Liver (tissue), 9 donors: ENCODE data around the gene SGCD. TPM values are rescaled to one million over a fixed set of nuclear protein-coding genes. Genes with fewer than 3 reads are reported as not detected.

ENCODE experiments used
- DNase-seq: peaks from one replicate; pipeline ENCODE4 v3.0.0-alpha.2; 2017; ENCODE audit warnings: low spot score
- H3K27ac ChIP-seq, 2 donors: one replicate each; pipeline ENCODE4 v1.7.0; 2013; ENCODE audit warnings: inconsistent platforms in 2 of 2, low read length in 2 of 2, control low read depth in 1 of 2, low read depth in 1 of 2, mild to moderate bottlenecking in 1 of 2
- H3K27me3 ChIP-seq, 4 donors: one replicate each; pipeline versions ENCODE4 v1.6.1 to v1.7.0; 2013; ENCODE audit warnings: low read length in 3 of 4, inconsistent platforms in 1 of 4, mild to moderate bottlenecking in 1 of 4, moderate library complexity in 1 of 4; ENCODE audit not compliant: control insufficient read depth in 4 of 4, insufficient read depth in 4 of 4
- H3K36me3 ChIP-seq, 4 donors: one replicate each; pipeline versions ENCODE4 v1.6.1 to v1.7.0; 2013; ENCODE audit warnings: low read length in 3 of 4, mild to moderate bottlenecking in 3 of 4, low read depth in 1 of 4, moderate library complexity in 1 of 4; ENCODE audit not compliant: control insufficient read depth in 4 of 4, insufficient read depth in 3 of 4
- H3K4me1 ChIP-seq, 4 donors: one replicate each; pipeline versions ENCODE4 v1.6.1 to v1.7.0; 2013; ENCODE audit warnings: low read length in 3 of 4, mild to moderate bottlenecking in 3 of 4, moderate library complexity in 1 of 4; ENCODE audit not compliant: control insufficient read depth in 4 of 4, insufficient read depth in 4 of 4
- H3K4me3 ChIP-seq, 3 donors: one replicate each; pipeline versions ENCODE4 v1.6.1 to v1.7.0; 2013; ENCODE audit warnings: low read length in 3 of 3, control low read depth in 1 of 3, low read depth in 1 of 3, mild to moderate bottlenecking in 1 of 3
- H3K9ac ChIP-seq, 2 donors: one replicate each; pipeline ENCODE4 v1.7.0; 2013; ENCODE audit warnings: low read length in 2 of 2, mild to moderate bottlenecking in 2 of 2, moderate library complexity in 2 of 2, control low read depth in 1 of 2, low read depth in 1 of 2
- H3K9me3 ChIP-seq, 4 donors: one replicate each; pipeline versions ENCODE4 v1.6.1 to v1.7.0; 2013; ENCODE audit warnings: low read length in 3 of 4; ENCODE audit not compliant: control insufficient read depth in 4 of 4
- EGR1 ChIP-seq, 2 donors: IDR thresholded peaks; 2 replicates each; pipeline ENCODE4 v1.6.1; 2016 to 2018; ENCODE audit warnings: antibody characterized with exemption in 2 of 2, low read depth in 2 of 2
- FOXA1 ChIP-seq: IDR thresholded peaks from 2 replicates; pipeline ENCODE4 v1.6.1; 2016; ENCODE audit warnings: antibody characterized with exemption
- FOXA2 ChIP-seq: IDR thresholded peaks from 2 replicates; pipeline ENCODE4 v1.6.1; 2016; ENCODE audit warnings: antibody characterized with exemption
- GABPA ChIP-seq, 2 donors: IDR thresholded peaks in 1 of 2; conservative IDR thresholded peaks in 1 of 2; 2 replicates each; pipeline ENCODE4 v1.6.1; 2016; ENCODE audit warnings: antibody characterized with exemption in 2 of 2, mild to moderate bottlenecking in 1 of 2, moderate library complexity in 1 of 2
- HNF4A ChIP-seq, 2 donors: conservative IDR thresholded peaks; 2 replicates each; pipeline ENCODE4 v1.6.1; 2016; ENCODE audit warnings: antibody characterized with exemption in 2 of 2, mild to moderate bottlenecking in 2 of 2
- HNF4G ChIP-seq: IDR thresholded peaks from 2 replicates; pipeline ENCODE4 v1.6.1; 2016; ENCODE audit warnings: antibody characterized with exemption
- JUND ChIP-seq, 2 donors: IDR thresholded peaks; 2 replicates each; pipeline ENCODE4 v1.6.1; 2016; ENCODE audit warnings: antibody characterized with exemption in 2 of 2
- NR2F2 ChIP-seq: IDR thresholded peaks from 2 replicates; pipeline ENCODE4 v1.6.1; 2016; ENCODE audit warnings: antibody characterized with exemption
- RAD21 ChIP-seq, 2 donors: IDR thresholded peaks; 2 replicates each; pipeline ENCODE4 v1.6.1; 2016; ENCODE audit warnings: antibody characterized with exemption in 2 of 2, mild to moderate bottlenecking in 2 of 2
- RXRA ChIP-seq, 2 donors: IDR thresholded peaks; 2 replicates each; pipeline ENCODE4 v1.6.1; 2017 to 2018; ENCODE audit warnings: antibody characterized with exemption in 2 of 2, mild to moderate bottlenecking in 1 of 2
- SP1 ChIP-seq: IDR thresholded peaks from 2 replicates; pipeline ENCODE4 v1.6.1; 2018; ENCODE audit warnings: antibody characterized with exemption, mild to moderate bottlenecking
- TAF1 ChIP-seq: conservative IDR thresholded peaks from 2 replicates; pipeline ENCODE4 v1.6.1; 2016; ENCODE audit warnings: antibody characterized with exemption, mild to moderate bottlenecking
- YY1 ChIP-seq: IDR thresholded peaks from 2 replicates; pipeline ENCODE4 v1.6.1; 2016; ENCODE audit warnings: antibody characterized with exemption, mild to moderate bottlenecking
- WGBS: extraction: QIAGEN DNeasy Blood & Tissue Kit; methylation state at CpG from one replicate; pipeline ENCODE4 v1.1.7; 2013; 5-methylcytosine and 5-hydroxymethylcytosine counted together
- polyA plus RNA-seq, 2 donors: library from polyadenylated mRNA; stranded (reverse) in 1 of 2; unstranded in 1 of 2; fragments of 200-250 nt in 1 of 2; fragments of >200 nt in 1 of 2; fragmentation: Nextera tagmentation in 1 of 2; extraction: Ambion mirVana in 1 of 2; gene quantifications; one replicate each; pipeline versions ENCODE4 v1.2.1 to v1.2.3, GENCODE V29; 2013 to 2015
- total RNA-seq, 2 donors: library from RNA; depleted of rRNA; stranded (reverse); fragments of >200 nt; gene quantifications; one replicate each; pipeline ENCODE4 v1.2.3, GENCODE V29; 2014
- TF ChIP-seq, protein P1 (sequence below): IDR thresholded peaks from 2 replicates; pipeline ENCODE4 v1.6.1; 2016; ENCODE audit warnings: antibody characterized with exemption
- TF ChIP-seq, protein P2 (sequence below): IDR thresholded peaks from 2 replicates; pipeline ENCODE4 v1.6.1; 2016; ENCODE audit warnings: antibody characterized with exemption
- TF ChIP-seq, protein P3 (sequence below): fragments of 150-350 bp; IDR thresholded peaks from 2 replicates; pipeline ENCODE4 v1.5.1; 2017; ENCODE audit warnings: improper control_type of control experiment, low read depth, low read length; ENCODE audit not compliant: missing input control
- TF ChIP-seq, protein P4 (sequence below): IDR thresholded peaks from 2 replicates; pipeline ENCODE4 v1.6.1; 2016; ENCODE audit warnings: antibody characterized with exemption
- TF ChIP-seq, protein P5 (sequence below): IDR thresholded peaks from 2 replicates; pipeline ENCODE4 v1.6.1; 2016; ENCODE audit warnings: antibody characterized with exemption, mild to moderate bottlenecking
- donor health status: healthy.
- donor health status: healthy.
- donor health status: healthy.
- donor health status: healthy.
- donor health status: healthy.

Gene SGCD
- total and polyA plus RNA-seq, 4 donors = 0.35 to 1.7 (median 1.0) TPM

DNA sequence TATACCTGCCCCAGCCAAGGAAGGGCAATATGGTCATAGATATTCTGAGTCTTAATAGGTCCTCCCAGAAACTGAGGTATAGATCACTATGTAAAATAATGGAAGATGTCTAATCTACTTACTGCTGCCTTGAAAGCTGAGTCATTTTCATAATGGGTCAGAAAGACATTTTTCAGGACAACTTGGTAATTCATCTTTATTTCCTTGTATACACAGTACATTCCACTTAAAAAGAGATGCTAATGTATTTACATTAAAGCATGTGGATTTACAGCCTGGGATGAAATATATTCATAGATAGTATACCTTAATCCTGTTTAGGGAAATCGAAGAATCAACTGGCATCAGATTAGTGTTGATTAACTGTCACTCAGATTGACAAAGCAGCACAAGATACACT lies 304.0 kb downstream of the SGCD start:
- Histone ChIP-seq H3K27me3 (no peaks in the 10 kb centered on the region), H3K4me3 (no peak overlapping the region), H3K9ac (no peak overlapping the region), H3K9me3 (peaks cover 0 to under 1% (median 0%) of the 10 kb centered on the region in 4 donors), H3K36me3 (no peaks in the 10 kb centered on the region), H3K27ac (no peak overlapping the region), H3K4me1 (no peaks in the 10 kb centered on the region)
- TF ChIP-seq RAD21 (IDR thresholded peaks at IDR 0.05) = no peak
- TF ChIP-seq, protein P1, sequence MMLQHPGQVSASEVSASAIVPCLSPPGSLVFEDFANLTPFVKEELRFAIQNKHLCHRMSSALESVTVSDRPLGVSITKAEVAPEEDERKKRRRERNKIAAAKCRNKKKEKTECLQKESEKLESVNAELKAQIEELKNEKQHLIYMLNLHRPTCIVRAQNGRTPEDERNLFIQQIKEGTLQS = no peak
- TF ChIP-seq HNF4A (conservative IDR thresholded peaks at IDR 0.05) = no peak
- TF ChIP-seq, protein P2, sequence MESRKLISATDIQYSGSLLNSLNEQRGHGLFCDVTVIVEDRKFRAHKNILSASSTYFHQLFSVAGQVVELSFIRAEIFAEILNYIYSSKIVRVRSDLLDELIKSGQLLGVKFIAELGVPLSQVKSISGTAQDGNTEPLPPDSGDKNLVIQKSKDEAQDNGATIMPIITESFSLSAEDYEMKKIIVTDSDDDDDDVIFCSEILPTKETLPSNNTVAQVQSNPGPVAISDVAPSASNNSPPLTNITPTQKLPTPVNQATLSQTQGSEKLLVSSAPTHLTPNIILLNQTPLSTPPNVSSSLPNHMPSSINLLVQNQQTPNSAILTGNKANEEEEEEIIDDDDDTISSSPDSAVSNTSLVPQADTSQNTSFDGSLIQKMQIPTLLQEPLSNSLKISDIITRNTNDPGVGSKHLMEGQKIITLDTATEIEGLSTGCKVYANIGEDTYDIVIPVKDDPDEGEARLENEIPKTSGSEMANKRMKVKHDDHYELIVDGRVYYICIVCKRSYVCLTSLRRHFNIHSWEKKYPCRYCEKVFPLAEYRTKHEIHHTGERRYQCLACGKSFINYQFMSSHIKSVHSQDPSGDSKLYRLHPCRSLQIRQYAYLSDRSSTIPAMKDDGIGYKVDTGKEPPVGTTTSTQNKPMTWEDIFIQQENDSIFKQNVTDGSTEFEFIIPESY = no peak
- no peak for TF ChIP-seq FOXA2
- TF ChIP-seq, protein P3, sequence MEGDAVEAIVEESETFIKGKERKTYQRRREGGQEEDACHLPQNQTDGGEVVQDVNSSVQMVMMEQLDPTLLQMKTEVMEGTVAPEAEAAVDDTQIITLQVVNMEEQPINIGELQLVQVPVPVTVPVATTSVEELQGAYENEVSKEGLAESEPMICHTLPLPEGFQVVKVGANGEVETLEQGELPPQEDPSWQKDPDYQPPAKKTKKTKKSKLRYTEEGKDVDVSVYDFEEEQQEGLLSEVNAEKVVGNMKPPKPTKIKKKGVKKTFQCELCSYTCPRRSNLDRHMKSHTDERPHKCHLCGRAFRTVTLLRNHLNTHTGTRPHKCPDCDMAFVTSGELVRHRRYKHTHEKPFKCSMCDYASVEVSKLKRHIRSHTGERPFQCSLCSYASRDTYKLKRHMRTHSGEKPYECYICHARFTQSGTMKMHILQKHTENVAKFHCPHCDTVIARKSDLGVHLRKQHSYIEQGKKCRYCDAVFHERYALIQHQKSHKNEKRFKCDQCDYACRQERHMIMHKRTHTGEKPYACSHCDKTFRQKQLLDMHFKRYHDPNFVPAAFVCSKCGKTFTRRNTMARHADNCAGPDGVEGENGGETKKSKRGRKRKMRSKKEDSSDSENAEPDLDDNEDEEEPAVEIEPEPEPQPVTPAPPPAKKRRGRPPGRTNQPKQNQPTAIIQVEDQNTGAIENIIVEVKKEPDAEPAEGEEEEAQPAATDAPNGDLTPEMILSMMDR = no peak
- no peak for TF ChIP-seq FOXA1
- no peak for TF ChIP-seq RXRA (IDR thresholded peaks at IDR 0.05)
- TF ChIP-seq, protein P4, sequence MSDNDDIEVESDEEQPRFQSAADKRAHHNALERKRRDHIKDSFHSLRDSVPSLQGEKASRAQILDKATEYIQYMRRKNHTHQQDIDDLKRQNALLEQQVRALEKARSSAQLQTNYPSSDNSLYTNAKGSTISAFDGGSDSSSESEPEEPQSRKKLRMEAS = no peak
- TF ChIP-seq SP1 = no peak
- TF ChIP-seq EGR1 (IDR thresholded peaks at IDR 0.05; ENCODE audit: low read depth in 2 of 2) = no peak
- TF ChIP-seq GABPA (IDR thresholded peaks at IDR 0.05 in 1 of 2, conservative IDR thresholded peaks at IDR 0.05 in 1 of 2) = no peak
- 80% methylated on average over 1 of the region's 1 CpG for WGBS
- no peak for DNase-seq

DNA sequence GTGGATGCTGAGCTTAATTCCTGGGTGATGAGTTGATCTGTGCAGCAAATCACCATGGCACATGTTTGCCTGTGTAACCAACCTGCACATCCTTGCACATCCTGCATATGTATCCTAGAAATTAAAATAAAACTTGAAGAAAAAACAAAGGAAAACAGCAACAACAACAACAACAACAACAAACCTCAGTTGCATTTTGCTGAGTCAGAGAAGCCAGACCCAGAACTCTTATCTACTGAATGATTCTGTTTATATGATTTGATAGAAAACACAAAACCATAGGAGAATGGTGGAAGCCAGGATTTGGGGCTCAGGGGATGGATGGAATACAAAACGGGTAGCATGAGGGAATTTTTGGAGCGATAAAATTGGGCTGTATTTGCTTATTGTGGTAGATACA lies 307.3 kb downstream of the SGCD start:
- no peaks in the 10 kb centered on the region for H3K36me3 ChIP-seq
- H3K9ac ChIP-seq = no peak overlapping the region
- WGBS = 94% methylated on average over 2 of the region's 2 CpGs
- no peaks in the 10 kb centered on the region for H3K9me3 ChIP-seq
- TF ChIP-seq GABPA (IDR thresholded peaks at IDR 0.05 in 1 of 2, conservative IDR thresholded peaks at IDR 0.05 in 1 of 2) (no peak), YY1 (no peak), RXRA (IDR thresholded peaks at IDR 0.05) (no peak), FOXA2 (no peak), EGR1 (IDR thresholded peaks at IDR 0.05; ENCODE audit: low read depth in 2 of 2) (no peak), JUND (IDR thresholded peaks at IDR 0.05) (no peak), NR2F2 (no peak), TAF1 (no peak), FOXA1 (no peak), HNF4G (no peak), SP1 (no peak), RAD21 (IDR thresholded peaks at IDR 0.05) (no peak)
- TF ChIP-seq, protein P3 = no peak
- TF ChIP-seq, protein P4 = no peak
- TF ChIP-seq, protein P1 = no peak
- TF ChIP-seq, protein P2 = no peak
- TF ChIP-seq, protein P5, sequence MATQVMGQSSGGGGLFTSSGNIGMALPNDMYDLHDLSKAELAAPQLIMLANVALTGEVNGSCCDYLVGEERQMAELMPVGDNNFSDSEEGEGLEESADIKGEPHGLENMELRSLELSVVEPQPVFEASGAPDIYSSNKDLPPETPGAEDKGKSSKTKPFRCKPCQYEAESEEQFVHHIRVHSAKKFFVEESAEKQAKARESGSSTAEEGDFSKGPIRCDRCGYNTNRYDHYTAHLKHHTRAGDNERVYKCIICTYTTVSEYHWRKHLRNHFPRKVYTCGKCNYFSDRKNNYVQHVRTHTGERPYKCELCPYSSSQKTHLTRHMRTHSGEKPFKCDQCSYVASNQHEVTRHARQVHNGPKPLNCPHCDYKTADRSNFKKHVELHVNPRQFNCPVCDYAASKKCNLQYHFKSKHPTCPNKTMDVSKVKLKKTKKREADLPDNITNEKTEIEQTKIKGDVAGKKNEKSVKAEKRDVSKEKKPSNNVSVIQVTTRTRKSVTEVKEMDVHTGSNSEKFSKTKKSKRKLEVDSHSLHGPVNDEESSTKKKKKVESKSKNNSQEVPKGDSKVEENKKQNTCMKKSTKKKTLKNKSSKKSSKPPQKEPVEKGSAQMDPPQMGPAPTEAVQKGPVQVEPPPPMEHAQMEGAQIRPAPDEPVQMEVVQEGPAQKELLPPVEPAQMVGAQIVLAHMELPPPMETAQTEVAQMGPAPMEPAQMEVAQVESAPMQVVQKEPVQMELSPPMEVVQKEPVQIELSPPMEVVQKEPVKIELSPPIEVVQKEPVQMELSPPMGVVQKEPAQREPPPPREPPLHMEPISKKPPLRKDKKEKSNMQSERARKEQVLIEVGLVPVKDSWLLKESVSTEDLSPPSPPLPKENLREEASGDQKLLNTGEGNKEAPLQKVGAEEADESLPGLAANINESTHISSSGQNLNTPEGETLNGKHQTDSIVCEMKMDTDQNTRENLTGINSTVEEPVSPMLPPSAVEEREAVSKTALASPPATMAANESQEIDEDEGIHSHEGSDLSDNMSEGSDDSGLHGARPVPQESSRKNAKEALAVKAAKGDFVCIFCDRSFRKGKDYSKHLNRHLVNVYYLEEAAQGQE = no peak
- no peaks in the 10 kb centered on the region for H3K4me1 ChIP-seq
- H3K27me3 ChIP-seq = no peaks in the 10 kb centered on the region
- DNase-seq = no peak
- no peak overlapping the region for H3K4me3 ChIP-seq
- H3K27ac ChIP-seq = no peak overlapping the region
